BLaER1 treated with 17β-estradiol and CSF1 and Interleukin-3, amounts not matched to agents 10 nM and 100 nM (cell line): ENCODE measurements around the gene AGO4.

Experiments
- H3K27ac ChIP-seq, 11 experiments: shearing (Covaris generic); formaldehyde crosslinking; 2 replicates each; pipeline ENCODE4 v1.8.1; 2022
- H3K27me3 ChIP-seq, 11 experiments: shearing (Covaris generic); formaldehyde crosslinking; 2 replicates each; pipeline ENCODE4 v1.8.1; 2022
- H3K36me3 ChIP-seq, 11 experiments: shearing (Covaris generic); formaldehyde crosslinking; 2 replicates each; pipeline ENCODE4 v1.8.1; 2022
- H3K4me1 ChIP-seq, 10 experiments: shearing (Covaris generic); formaldehyde crosslinking; 2 replicates each; pipeline ENCODE4 v1.8.1; 2022
- H3K4me2 ChIP-seq, 11 experiments: shearing (Covaris generic); formaldehyde crosslinking; 2 replicates each; pipeline ENCODE4 v1.8.1; 2022
- H3K4me3 ChIP-seq, 10 experiments: shearing (Covaris generic); formaldehyde crosslinking; 2 replicates each; pipeline ENCODE4 v1.8.1; 2022
- H3K9ac ChIP-seq, 11 experiments: shearing (Covaris generic); formaldehyde crosslinking; 2 replicates each; pipeline ENCODE4 v1.8.1; 2022
- H3K9me3 ChIP-seq, 11 experiments: shearing (Covaris generic); formaldehyde crosslinking; replicated peaks in 1 of 11; 2 replicates each; pipeline ENCODE4 v1.8.1; 2022
- H4K20me1 ChIP-seq, 11 experiments: shearing (Covaris generic); formaldehyde crosslinking; 2 replicates each; pipeline ENCODE4 v1.8.1; 2022
- Cebpa-rat ChIP-seq, 11 experiments: shearing (Covaris generic); IDR thresholded peaks; 2 replicates each; pipeline ENCODE4 v1.8.1; 2022

AGO4 gene

DNA sequence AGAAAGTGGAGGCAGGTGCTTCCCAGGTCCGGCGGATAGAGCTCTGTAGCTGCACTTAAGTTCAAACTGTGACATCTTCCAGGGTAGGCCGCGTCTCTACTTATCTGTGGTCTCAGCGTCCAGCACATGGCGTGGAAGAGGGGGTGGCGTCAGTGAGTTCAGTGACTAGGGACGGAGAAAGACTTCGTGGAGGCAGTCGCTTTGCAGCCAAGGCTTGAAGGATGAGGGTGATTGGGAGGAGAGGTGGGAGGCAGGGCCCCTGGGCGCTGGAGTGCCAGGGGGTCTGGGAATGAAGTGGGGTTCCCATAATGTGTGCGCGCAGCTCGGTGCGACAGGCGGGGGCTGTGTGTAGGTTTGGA lies 74.7 kb downstream of the AGO4 start:
- Histone ChIP-seq H3K27ac (no peak overlapping the region), H3K36me3 (peaks cover 0 to 1% (median 0%) of the 10 kb centered on the region in 11 experiments; a peak in 1 of 22 replicates), H3K9me3 (no peaks in the 10 kb centered on the region), H4K20me1 (peaks cover 21 to 36% (median 34%) of the 10 kb centered on the region in 11 experiments; a peak in 20 of 22 replicates), H3K4me1 (peaks cover 34 to 44% (median 37%) of the 10 kb centered on the region in 10 experiments), H3K4me3 (peak overlapping the region in 9 of 10 experiments; percentile 27 to 100 (median 92); a peak in 8 of 20 replicates), H3K27me3 (no peaks in the 10 kb centered on the region), H3K9ac (no peak overlapping the region; a peak in 1 of 22 replicates), H3K4me2 (peak overlapping the region in 7 of 11 experiments; percentile 34 to 95 (median 62); a peak in 12 of 22 replicates)
- TF ChIP-seq Cebpa-rat (IDR thresholded peaks at IDR 0.05): no peak

GRCh38 chr1:35882945-35883634 lies 75.3 kb downstream of the AGO4 start, which contains the start of gene AGO1:
TSS of gene AGO1 (plus strand) at chr1:35883209. CDS start at chr1:35883422, 213 bp downstream.
- Histone ChIP-seq H3K9me3 (no peaks in the 10 kb centered on the region), H3K27ac (peak within 1 kb of the TSS; percentile 55 to 88 (median 79)), H3K4me3 (peak within 1 kb of the TSS; percentile 81 to 100 (median 97)), H3K9ac (peak within 1 kb of the TSS; percentile 83 to 93 (median 88)), H3K4me1 (peaks cover 38 to 49% (median 42%) of the 10 kb centered on the region in 10 experiments), H3K36me3 (peaks cover 0 to 6% (median under 1%) of the 10 kb centered on the region in 11 experiments; a peak in 8 of 22 replicates), H3K27me3 (no peaks in the 10 kb centered on the region), H4K20me1 (peaks cover 22 to 41% (median 39%) of the 10 kb centered on the region in 11 experiments; a peak in 20 of 22 replicates), H3K4me2 (peak within 1 kb of the TSS; percentile 83 to 97 (median 95))
- no peak for TF ChIP-seq Cebpa-rat (IDR thresholded peaks at IDR 0.05)

- H3K9me3 ChIP-seq: no peaks in the 10 kb centered on the region
- no peak for TF ChIP-seq Cebpa-rat (IDR thresholded peaks at IDR 0.05)
- peaks cover 4 to 12% (median 6%) of the 10 kb centered on the region in 11 experiments; a peak in 19 of 22 replicates for H3K36me3 ChIP-seq
- H3K4me1 ChIP-seq: peaks cover 38 to 55% (median 45%) of the 10 kb centered on the region in 10 experiments
- peaks cover 27 to 47% (median 43%) of the 10 kb centered on the region in 11 experiments; a peak in 20 of 22 replicates for H4K20me1 ChIP-seq
- no peaks in the 10 kb centered on the region for H3K27me3 ChIP-seq
- peak overlapping the region; percentile 83 to 97 (median 95) for H3K4me2 ChIP-seq
- peak overlapping the region; percentile 55 to 88 (median 79) for H3K27ac ChIP-seq
- peak overlapping the region; percentile 83 to 93 (median 88) for H3K9ac ChIP-seq
- H3K4me3 ChIP-seq: peak overlapping the region; percentile 81 to 100 (median 97)
Observed at GRCh38 chr1:35883635-35884101, 75.9 kb downstream of the AGO4 start.

- H3K4me1 ChIP-seq: peaks cover 38 to 64% (median 54%) of the 10 kb centered on the region in 10 experiments
- no peaks in the 10 kb centered on the region for H3K27me3 ChIP-seq
- peaks cover 27 to 54% (median 43%) of the 10 kb centered on the region in 11 experiments; a peak in 20 of 22 replicates for H4K20me1 ChIP-seq
- H3K9me3 ChIP-seq: no peaks in the 10 kb centered on the region
- peaks cover 7 to 25% (median 16%) of the 10 kb centered on the region in 11 experiments; a peak in 20 of 22 replicates for H3K36me3 ChIP-seq
- H3K4me2 ChIP-seq: peak overlapping the region; percentile 67 to 97 (median 95); a peak in 20 of 22 replicates
- no peak overlapping the region for H3K27ac ChIP-seq
- TF ChIP-seq Cebpa-rat (IDR thresholded peaks at IDR 0.05): no peak
- no peak overlapping the region for H3K9ac ChIP-seq
- H3K4me3 ChIP-seq: no peak overlapping the region; a peak in 1 of 20 replicates
Observed at GRCh38 chr1:35884934-35885333, 77.1 kb downstream of the AGO4 start.

DNA sequence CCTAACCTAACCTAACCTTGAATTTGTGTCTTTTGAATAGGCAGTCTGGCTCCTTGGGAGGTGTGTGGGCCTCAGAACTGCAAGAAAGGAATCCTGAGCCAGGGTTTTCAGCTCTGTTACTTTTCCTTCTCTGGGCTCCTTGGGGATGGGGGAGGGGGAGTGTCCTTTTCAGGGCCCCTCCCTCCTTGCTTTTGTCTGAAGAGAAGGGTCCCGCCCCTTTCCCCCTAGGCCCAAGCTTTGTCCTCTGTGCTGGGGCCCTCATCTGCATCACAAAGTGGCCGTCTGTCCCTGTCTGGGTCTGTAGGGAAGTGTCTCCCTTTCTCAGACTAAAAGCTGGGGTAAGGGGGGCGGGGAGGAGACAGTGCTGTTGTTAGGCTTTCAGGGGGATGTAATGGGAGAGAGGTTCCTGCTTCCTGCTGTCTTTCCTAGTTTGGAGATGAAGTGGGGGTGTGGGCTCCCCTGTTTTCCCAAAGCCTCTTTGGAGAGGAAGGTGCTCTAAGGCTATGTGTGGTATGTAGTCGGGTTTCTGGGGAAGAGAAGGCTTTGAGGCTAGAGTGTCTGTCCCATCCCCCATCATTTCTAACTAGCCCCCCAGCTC lies 78.2 kb downstream of the AGO4 start:
- H4K20me1 ChIP-seq: peaks cover 27 to 54% (median 43%) of the 10 kb centered on the region in 11 experiments; a peak in 20 of 22 replicates
- peaks cover 38 to 64% (median 54%) of the 10 kb centered on the region in 10 experiments for H3K4me1 ChIP-seq
- TF ChIP-seq Cebpa-rat (IDR thresholded peaks at IDR 0.05): no peak
- peaks cover 18 to 36% (median 28%) of the 10 kb centered on the region in 11 experiments for H3K36me3 ChIP-seq
- peak overlapping the region in 9 of 11 experiments; percentile 10 to 33 (median 26); a peak in 9 of 22 replicates for H3K9ac ChIP-seq
- H3K27ac ChIP-seq: peak overlapping the region in 8 of 11 experiments; percentile 7 to 59 (median 36); a peak in 11 of 22 replicates
- H3K4me3 ChIP-seq: peak overlapping the region in 1 of 10 experiments; percentile 30; a peak in 1 of 20 replicates
- H3K9me3 ChIP-seq: no peaks in the 10 kb centered on the region
- no peaks in the 10 kb centered on the region for H3K27me3 ChIP-seq
- H3K4me2 ChIP-seq: peak overlapping the region; percentile 56 to 97 (median 74)

DNA sequence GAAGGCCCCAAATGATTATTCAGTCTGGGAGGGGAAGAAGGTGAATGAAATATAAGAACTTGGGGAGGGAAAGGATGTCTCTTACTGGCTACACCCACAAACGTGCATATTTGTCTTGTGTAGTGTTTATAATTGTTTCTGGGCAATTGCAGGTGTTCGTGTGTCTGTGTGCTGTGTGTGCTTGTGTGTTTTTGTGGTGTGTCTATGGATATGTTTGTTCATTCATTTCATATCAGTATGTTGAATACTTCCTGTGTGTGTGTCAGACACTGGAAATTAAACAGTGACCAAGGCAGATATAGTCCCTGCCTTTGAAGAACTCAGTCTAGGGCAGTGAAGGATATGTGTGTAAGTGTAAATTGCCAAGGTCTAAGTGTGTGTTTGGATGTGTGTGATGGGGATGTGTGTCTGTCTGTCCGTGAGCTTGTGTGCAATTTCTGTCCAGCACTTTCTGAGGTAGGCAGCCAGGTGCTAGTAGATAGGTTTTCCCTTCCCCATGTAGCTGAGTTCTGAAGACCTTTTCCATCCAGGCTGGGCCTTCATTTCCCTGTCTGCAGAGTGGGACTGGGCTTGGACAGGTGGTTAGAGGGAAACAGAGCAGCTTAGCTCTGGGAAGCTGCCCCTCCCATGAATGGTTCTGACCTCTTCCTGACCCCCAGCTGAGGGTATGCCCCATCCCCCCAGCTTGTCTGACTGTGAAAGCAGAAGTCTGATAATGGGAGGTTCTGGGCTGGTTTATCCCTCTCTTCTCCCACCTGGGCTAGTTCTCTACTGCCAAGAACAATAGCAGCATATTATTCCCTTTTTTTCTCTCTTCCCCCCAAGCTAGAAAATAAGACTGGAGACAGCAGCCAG lies 79.0 kb downstream of the AGO4 start:
- peak overlapping the region in 8 of 11 experiments; percentile 9 to 33 (median 22); a peak in 7 of 22 replicates for H3K9ac ChIP-seq
- no peak for TF ChIP-seq Cebpa-rat (IDR thresholded peaks at IDR 0.05)
- peak overlapping the region; percentile 56 to 97 (median 74) for H3K4me2 ChIP-seq
- peaks cover 38 to 64% (median 54%) of the 10 kb centered on the region in 10 experiments for H3K4me1 ChIP-seq
- H3K36me3 ChIP-seq: peaks cover 25 to 43% (median 35%) of the 10 kb centered on the region in 11 experiments
- no peaks in the 10 kb centered on the region for H3K9me3 ChIP-seq
- no peaks in the 10 kb centered on the region for H3K27me3 ChIP-seq
- peak overlapping the region in 2 of 10 experiments; percentile 11 to 21; a peak in 1 of 20 replicates for H3K4me3 ChIP-seq
- H3K27ac ChIP-seq: peak overlapping the region in 9 of 11 experiments; percentile 11 to 59 (median 34); a peak in 13 of 22 replicates
- peaks cover 27 to 54% (median 43%) of the 10 kb centered on the region in 11 experiments; a peak in 20 of 22 replicates for H4K20me1 ChIP-seq

DNA sequence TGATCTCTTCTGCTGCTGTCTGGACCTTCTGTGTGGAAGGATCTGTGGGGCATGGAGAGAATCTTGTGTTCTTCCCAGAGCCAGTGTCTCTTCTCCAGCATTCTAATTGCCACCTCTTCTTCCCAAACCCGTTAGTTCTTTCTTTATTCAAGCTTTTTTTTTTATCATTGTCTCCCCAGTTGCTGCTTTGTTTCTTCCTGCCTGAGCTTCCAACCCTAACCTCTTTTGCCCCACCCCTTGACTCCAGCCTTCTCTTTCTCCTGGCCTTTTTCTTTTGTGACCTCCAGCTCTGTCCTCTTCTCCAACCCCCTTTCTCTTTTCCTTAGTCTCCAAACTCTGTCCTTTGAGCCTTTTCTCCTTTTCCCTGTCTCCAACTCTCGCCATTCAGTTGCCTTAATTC lies 79.7 kb downstream of the AGO4 start:
- Histone ChIP-seq H3K27me3 (no peaks in the 10 kb centered on the region), H3K36me3 (peaks cover 32 to 50% (median 42%) of the 10 kb centered on the region in 11 experiments)

More for the DNA sequence above, 79.7 kb downstream of the AGO4 start:
- Histone ChIP-seq H3K9me3 (no peaks in the 10 kb centered on the region), H3K27ac (peak overlapping the region in 9 of 11 experiments; percentile 7 to 59 (median 32); a peak in 11 of 22 replicates), H3K4me2 (peak overlapping the region; percentile 56 to 97 (median 74)), H3K9ac (peak overlapping the region in 4 of 11 experiments; percentile 9 to 24 (median 18); a peak in 2 of 22 replicates), H3K4me3 (peak overlapping the region in 2 of 10 experiments; percentile 11 to 21; a peak in 1 of 20 replicates), H4K20me1 (peaks cover 27 to 54% (median 43%) of the 10 kb centered on the region in 11 experiments; a peak in 20 of 22 replicates), H3K4me1 (peaks cover 38 to 63% (median 54%) of the 10 kb centered on the region in 10 experiments)
- TF ChIP-seq Cebpa-rat (IDR thresholded peaks at IDR 0.05): no peak
